OCI-LY1 (cell line): ENCODE results near the gene FEM1C.

Experiments
- EZH2 ChIP-seq: fragments of 200-600 bp; sonication (generic), shearing (Covaris generic); IDR thresholded peaks from 2 replicates; pipeline ENCODE4 v1.8.0; 2017; ENCODE audit warnings: borderline replicate concordance, mixed run types, mild to moderate bottlenecking, antibody characterized with exemption, low read length, moderate library complexity, mixed read lengths
- TF ChIP-seq, protein P1 (sequence below): fragments of 200-600 bp; sonication (generic), shearing (Covaris generic); IDR thresholded peaks from 2 replicates; pipeline ENCODE4 v1.5.1; 2017; ENCODE audit warnings: mild to moderate bottlenecking, antibody characterized with exemption, low read length, moderate library complexity, mixed read lengths

DNA sequence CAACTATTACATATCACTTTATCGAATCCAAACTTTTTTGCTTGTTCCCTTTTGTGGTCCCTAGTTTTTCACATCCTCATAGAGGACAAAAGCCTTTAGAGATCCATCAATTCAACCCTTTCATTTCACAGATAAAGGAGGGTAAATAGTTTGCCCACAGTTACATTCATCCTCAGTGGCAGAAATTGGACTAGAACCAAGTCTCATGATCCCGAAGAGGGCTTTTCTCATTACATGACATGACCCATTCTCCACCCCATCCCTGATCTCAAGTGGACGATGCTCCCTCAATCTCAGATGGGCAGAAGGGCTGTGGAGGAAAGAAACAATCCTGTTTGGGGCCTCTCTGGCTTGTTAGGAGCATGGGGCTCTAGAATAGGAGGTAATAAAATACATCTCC, 34.6 kb upstream of the FEM1C start:
- TF ChIP-seq, protein P1, sequence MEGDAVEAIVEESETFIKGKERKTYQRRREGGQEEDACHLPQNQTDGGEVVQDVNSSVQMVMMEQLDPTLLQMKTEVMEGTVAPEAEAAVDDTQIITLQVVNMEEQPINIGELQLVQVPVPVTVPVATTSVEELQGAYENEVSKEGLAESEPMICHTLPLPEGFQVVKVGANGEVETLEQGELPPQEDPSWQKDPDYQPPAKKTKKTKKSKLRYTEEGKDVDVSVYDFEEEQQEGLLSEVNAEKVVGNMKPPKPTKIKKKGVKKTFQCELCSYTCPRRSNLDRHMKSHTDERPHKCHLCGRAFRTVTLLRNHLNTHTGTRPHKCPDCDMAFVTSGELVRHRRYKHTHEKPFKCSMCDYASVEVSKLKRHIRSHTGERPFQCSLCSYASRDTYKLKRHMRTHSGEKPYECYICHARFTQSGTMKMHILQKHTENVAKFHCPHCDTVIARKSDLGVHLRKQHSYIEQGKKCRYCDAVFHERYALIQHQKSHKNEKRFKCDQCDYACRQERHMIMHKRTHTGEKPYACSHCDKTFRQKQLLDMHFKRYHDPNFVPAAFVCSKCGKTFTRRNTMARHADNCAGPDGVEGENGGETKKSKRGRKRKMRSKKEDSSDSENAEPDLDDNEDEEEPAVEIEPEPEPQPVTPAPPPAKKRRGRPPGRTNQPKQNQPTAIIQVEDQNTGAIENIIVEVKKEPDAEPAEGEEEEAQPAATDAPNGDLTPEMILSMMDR = no peak
- TF ChIP-seq EZH2 = no peak
